Psoas muscle (tissue), 8 donors: ENCODE results near the gene ATP5F1D. TPM values are rescaled to one million over a fixed set of nuclear protein-coding genes. Genes with fewer than 3 reads are reported as not detected.

Experiments used
- ATAC-seq, 4 donors: fragments of 200-7000 bp; cut with Tn5 transposase; one replicate each; pipeline ENCODE4 v1.9.1; 2020; ENCODE audit warnings: moderate library complexity in 3 of 4, mild to moderate bottlenecking in 2 of 4
- DNase-seq, 2 donors: peaks; one replicate each; pipeline ENCODE4 v3.0.0-alpha.2; 2020
- H3K27ac ChIP-seq: fragments of 200-600 bp; one replicate; pipeline ENCODE4 v1.8.0; 2022
- H3K27me3 ChIP-seq, 3 donors: fragments of 200-600 bp in 1 of 3; one replicate each; pipeline versions ENCODE4 v1.6.1 to v1.8.0; 2013 to 2022; ENCODE audit warnings: low read length in 2 of 3, mild to moderate bottlenecking in 2 of 3, moderate library complexity in 1 of 3; ENCODE audit not compliant: insufficient read depth in 3 of 3
- H3K36me3 ChIP-seq, 2 donors: fragments of 200-600 bp in 1 of 2; one replicate each; pipeline versions ENCODE4 v1.6.1 to v1.8.0; 2013 to 2022; ENCODE audit warnings: low read depth in 1 of 2, mild to moderate bottlenecking in 1 of 2, moderate library complexity in 1 of 2; ENCODE audit not compliant: insufficient read depth in 1 of 2
- H3K4me1 ChIP-seq: fragments of 200-600 bp; one replicate; pipeline ENCODE4 v1.8.0; 2022
- H3K4me3 ChIP-seq: fragments of 200-600 bp; one replicate; pipeline ENCODE4 v1.8.0; 2022; ENCODE audit warnings: mild to moderate bottlenecking
- H3K9me3 ChIP-seq: fragments of 200-600 bp; one replicate; pipeline ENCODE4 v1.8.0; 2022
- WGBS, 3 donors: extraction: QIAGEN DNeasy Blood & Tissue Kit; methylation state at CpG; one replicate each; pipeline versions ENCODE4 v1.1.6 to v1.1.7; 2013; 5-methylcytosine and 5-hydroxymethylcytosine counted together
- intact Hi-C, 2 donors: fragments of 100-400 bp; cut with DNase I; formaldehyde crosslinking; loops; one replicate each; pipeline versions ENCODE4 v1.11.0 to v1.14.2; 2022
- polyA plus RNA-seq, 3 donors: library from polyadenylated mRNA; stranded (reverse); fragments of 200-250 nt; gene quantifications; one replicate each; pipeline ENCODE4 v1.2.3, GENCODE V29; 2013
- total RNA-seq, 4 donors: library from RNA; stranded (reverse); fragmentation: NEBNext Ultra II Directional in 2 of 4; extraction: Animal tissue kit (Norgen Biotek cat#: 25700) in 2 of 4; gene quantifications; one replicate each; pipeline versions ENCODE4 v1.2.1 to v1.2.4, GENCODE V29; 2021 to 2023
- TF ChIP-seq, protein P1 (sequence below): fragments of 200-600 bp; IDR thresholded peaks from one replicate; pipeline ENCODE4 v1.8.0; 2022; ENCODE audit warnings: antibody characterized with exemption
- donor health status: healthy with polysubstance abuse.
- donor health status: DM: no; HTN: no; CAD: no; lungs with moderate emphysema.
- donor health status: Bipolar disorder and iron deficiency.
- donor health status: healthy.
- donor health status: DM: yes; HTN: yes; CAD: no.
- donor health status: DM: no; HTN: no; CAD: no.
- donor health status: DM: no; HTN: no; CAD: no.
- donor health status: DM: yes; HTN: yes; CAD: no.

The ATP5F1D gene
- total and polyA plus RNA-seq, 7 donors: 310 to 858 (median 509) TPM

DNA sequence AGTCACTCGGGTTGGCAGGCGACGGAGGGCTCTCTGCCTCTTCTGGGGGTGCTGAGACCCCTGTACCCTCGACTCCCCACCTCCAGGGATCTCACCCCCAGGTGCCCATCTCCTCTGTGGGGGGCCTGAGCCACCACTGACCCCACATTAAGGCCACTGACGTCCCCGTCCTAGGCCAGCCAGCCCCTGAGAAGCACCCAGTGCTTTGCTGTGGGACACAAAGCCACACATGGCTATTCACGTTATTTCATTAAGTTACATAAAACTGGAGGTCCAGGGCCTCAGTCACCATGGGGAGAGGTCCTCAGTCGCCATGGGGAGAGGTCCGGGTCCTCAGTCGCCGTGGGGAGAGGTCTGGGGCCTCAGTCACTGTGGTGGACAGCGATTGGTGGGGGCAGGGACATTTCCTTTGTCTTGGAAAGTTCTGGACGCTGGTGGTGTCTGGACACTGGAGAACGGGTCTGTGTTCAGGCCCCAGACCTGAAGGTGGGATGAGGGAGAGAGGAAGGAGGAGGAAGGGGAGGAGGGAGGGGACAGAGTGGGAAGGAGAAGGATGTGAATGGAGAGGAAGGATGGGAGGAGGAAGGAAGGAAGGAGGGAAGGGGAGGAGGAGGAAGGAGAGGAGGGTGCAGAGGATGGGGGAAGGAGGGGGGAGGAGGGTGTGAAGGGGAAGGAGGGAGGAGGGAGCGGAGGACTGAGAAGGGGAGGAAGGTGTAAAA is 40.2 kb downstream of the ATP5F1D start:
- no peak for DNase-seq
- Histone ChIP-seq H3K27me3 (peaks cover 0 to 24% (median 13%) of the 10 kb centered on the region in 3 donors), H3K4me1 (peaks cover 5% of the 10 kb centered on the region), H3K27ac (no peak overlapping the region), H3K36me3 (peaks cover 0 to 38% of the 10 kb centered on the region in 2 donors), H3K4me3 (no peak overlapping the region), H3K9me3 (no peaks in the 10 kb centered on the region)
- intact Hi-C loops: loop anchor here (5.0 to 10.0 kb wide), 3 partner anchors 163 to 243 kb away; partner anchors contain the start of genes ADAMTSL5 (in 1 of the 2) and PLK5 (in 1 of the 2)
- no peak for ATAC-seq
- TF ChIP-seq, protein P1, sequence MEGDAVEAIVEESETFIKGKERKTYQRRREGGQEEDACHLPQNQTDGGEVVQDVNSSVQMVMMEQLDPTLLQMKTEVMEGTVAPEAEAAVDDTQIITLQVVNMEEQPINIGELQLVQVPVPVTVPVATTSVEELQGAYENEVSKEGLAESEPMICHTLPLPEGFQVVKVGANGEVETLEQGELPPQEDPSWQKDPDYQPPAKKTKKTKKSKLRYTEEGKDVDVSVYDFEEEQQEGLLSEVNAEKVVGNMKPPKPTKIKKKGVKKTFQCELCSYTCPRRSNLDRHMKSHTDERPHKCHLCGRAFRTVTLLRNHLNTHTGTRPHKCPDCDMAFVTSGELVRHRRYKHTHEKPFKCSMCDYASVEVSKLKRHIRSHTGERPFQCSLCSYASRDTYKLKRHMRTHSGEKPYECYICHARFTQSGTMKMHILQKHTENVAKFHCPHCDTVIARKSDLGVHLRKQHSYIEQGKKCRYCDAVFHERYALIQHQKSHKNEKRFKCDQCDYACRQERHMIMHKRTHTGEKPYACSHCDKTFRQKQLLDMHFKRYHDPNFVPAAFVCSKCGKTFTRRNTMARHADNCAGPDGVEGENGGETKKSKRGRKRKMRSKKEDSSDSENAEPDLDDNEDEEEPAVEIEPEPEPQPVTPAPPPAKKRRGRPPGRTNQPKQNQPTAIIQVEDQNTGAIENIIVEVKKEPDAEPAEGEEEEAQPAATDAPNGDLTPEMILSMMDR: no peak
- 61 to 65% (median 62%) methylated on average over 15 of the region's 15 CpGs for WGBS, 3 donors

DNA sequence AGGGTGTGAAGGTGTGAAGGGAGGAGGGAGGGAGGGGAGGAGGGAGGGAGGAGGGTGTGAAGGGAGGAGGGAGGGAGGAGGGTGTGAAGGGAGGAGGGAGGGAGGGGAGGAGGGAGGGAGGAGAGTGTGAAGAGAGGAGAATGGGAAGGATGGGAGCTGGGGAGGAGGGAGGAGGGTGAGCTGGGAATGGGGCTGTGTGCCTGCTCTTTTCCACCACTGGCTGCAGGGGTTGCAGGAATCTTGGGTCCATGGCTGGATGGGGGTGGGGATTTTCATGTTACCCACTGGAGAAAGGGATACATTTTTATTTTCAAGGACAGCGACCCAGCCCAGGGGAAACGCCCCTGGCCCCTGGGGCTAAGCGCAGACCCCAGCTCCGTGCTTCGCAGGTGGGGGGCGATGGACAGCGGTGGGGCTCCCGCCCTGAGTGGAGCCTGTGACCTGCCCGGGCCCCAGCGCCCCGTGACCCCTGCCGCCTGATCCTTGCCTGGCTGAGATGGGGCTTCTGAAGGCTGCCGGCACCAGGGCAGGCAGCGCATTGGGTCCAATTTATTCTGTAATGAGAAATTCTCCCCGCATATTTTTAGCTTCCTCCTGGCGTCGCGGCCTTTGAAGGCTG is 41.1 kb downstream of the ATP5F1D start:
- Histone ChIP-seq H3K4me1 (peaks cover 5% of the 10 kb centered on the region), H3K27ac (no peak overlapping the region), H3K36me3 (peaks cover 0 to 30% of the 10 kb centered on the region in 2 donors), H3K27me3 (peaks cover 0 to 34% (median 22%) of the 10 kb centered on the region in 3 donors), H3K4me3 (no peak overlapping the region), H3K9me3 (no peaks in the 10 kb centered on the region)
- ATAC-seq: no peak
- intact Hi-C loops: loop anchor here (5.0 to 10.0 kb wide), 3 partner anchors 162 to 242 kb away; partner anchors contain the start of genes ADAMTSL5 (in 1 of the 2) and PLK5 (in 1 of the 2)
- TF ChIP-seq, protein P1: no peak
- WGBS, 3 donors: 58 to 67% (median 66%) methylated on average over 18 of the region's 18 CpGs
- no peak for DNase-seq

DNA sequence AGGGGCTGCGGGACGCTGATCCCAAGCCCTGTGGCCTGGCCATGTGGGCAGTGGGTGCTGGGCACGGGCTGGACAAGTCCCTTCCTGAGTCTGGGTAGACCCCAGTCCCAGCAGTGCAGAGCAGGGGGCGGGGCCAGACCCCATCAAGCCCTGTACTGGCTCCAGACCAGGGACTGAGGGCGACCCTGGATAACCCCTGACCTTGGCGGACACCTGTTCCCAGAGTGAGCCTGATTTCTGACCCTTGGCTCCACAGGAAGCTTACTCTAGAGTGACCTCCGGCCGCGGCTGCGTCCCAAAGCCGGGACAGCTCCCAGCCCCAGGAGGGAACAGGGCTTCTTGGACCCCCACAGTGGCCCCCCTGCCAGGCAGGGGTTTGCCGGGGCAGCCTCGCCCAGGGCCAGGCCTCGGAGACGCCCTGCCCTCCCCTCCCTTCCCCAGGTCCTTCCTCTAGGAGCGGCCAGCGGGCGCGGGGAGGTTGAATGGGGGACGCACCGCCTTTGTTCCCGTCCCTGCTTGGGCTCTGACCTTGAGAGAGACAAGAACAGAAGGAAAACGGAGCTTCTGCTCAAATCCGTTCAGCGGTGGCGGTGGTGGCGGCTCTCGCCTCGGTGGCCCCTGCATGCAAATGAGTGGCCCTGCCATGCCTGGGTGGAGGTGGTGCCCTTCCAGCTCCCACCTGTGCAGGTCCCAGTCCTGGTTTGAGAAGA is 41.8 kb downstream of the ATP5F1D start:
- Histone ChIP-seq H3K27ac (no peak overlapping the region), H3K9me3 (no peaks in the 10 kb centered on the region), H3K4me1 (peaks cover 5% of the 10 kb centered on the region), H3K36me3 (peaks cover 0 to 25% of the 10 kb centered on the region in 2 donors), H3K4me3 (no peak overlapping the region), H3K27me3 (peaks cover 0 to 39% (median 28%) of the 10 kb centered on the region in 3 donors)
- intact Hi-C loops: loop anchor here (5.0 to 10.0 kb wide), 3 partner anchors 161 to 241 kb away; partner anchors contain the start of genes ADAMTSL5 (in 1 of the 2) and PLK5 (in 1 of the 2)
- no peak for ATAC-seq
- TF ChIP-seq, protein P1: no peak
- 42 to 63% (median 60%) methylated on average over 18 to 28 of the region's 29 CpGs for WGBS, 3 donors
- DNase-seq: no peak

DNA sequence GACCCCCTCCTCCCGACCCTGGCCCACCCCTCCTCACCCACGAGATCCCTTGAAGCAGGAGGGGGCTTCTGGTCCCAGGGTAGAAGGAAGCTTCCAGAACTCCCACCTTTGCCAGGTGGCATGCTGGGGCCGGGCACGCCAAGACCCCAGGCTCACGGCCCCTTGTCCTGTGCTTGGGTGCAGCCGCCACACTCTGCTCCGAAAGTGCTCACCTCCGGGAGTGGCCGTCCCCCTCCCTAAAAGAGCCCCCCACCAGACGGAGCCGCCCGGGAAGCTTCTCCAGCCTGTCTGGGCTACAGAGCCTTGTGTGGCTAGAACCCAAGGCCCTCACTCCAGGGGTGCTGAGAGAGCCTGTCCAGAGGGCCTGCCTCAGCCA is 42.4 kb downstream of the ATP5F1D start:
- H3K36me3 ChIP-seq: peaks cover 0 to 20% of the 10 kb centered on the region in 2 donors
- TF ChIP-seq, protein P1: no peak
- WGBS, 3 donors: 73 to 82% (median 81%) methylated on average over 8 to 12 of the region's 12 CpGs
- ATAC-seq (no peak), DNase-seq (no peak)
- intact Hi-C loops: loop anchor here (5.0 to 10.0 kb wide), 3 partner anchors 161 to 241 kb away; partner anchors contain the start of genes ADAMTSL5 (in 1 of the 2) and PLK5 (in 1 of the 2)
- peaks cover 0 to 44% (median 29%) of the 10 kb centered on the region in 3 donors for H3K27me3 ChIP-seq
- peaks cover 5% of the 10 kb centered on the region for H3K4me1 ChIP-seq
- H3K9me3 ChIP-seq: no peaks in the 10 kb centered on the region
- H3K4me3 ChIP-seq: no peak overlapping the region
- no peak overlapping the region for H3K27ac ChIP-seq
